Left lung (tissue), 10 donors: ENCODE results near the gene SRP68. TPM values are rescaled to one million over a fixed set of nuclear protein-coding genes. Genes with fewer than 3 reads are reported as not detected.

Source experiments
- ATAC-seq: fragments of 200-7000 bp; cut with Tn5 transposase; one replicate; pipeline ENCODE4 v1.9.1; 2020; ENCODE audit warnings: moderate library complexity
- DNase-seq, 4 donors: peaks; one replicate each; pipeline ENCODE4 v3.0.0-alpha.2; 2013 to 2020
- H3K27ac ChIP-seq, 2 donors: fragments of 200-600 bp; sonication (generic) in 1 of 2; one replicate each; pipeline versions ENCODE4 v1.5.0 to v1.8.0; 2020 to 2021
- H3K27me3 ChIP-seq, 2 donors: fragments of 200-600 bp; sonication (generic) in 1 of 2; one replicate each; pipeline versions ENCODE4 v1.5.0 to v1.8.0; 2020 to 2021
- H3K36me3 ChIP-seq, 2 donors: fragments of 200-600 bp; sonication (generic) in 1 of 2; one replicate each; pipeline versions ENCODE4 v1.5.0 to v1.8.0; 2020 to 2021
- H3K4me1 ChIP-seq, 2 donors: fragments of 200-600 bp; one replicate each; pipeline ENCODE4 v1.8.0; 2021
- H3K4me3 ChIP-seq, 2 donors: fragments of 200-600 bp; sonication (generic) in 1 of 2; one replicate each; pipeline versions ENCODE4 v1.5.0 to v1.8.0; 2020 to 2021; ENCODE audit warnings: mild to moderate bottlenecking in 1 of 2
- H3K9me3 ChIP-seq, 2 donors: fragments of 200-600 bp; sonication (generic) in 1 of 2; one replicate each; pipeline versions ENCODE4 v1.5.0 to v1.8.0; 2020 to 2021
- CTCF ChIP-seq, 2 donors: fragments of 200-600 bp; sonication (generic) in 1 of 2; IDR thresholded peaks; one replicate each; pipeline versions ENCODE4 v1.5.0 to v1.8.0; 2021; ENCODE audit warnings: antibody characterized with exemption in 2 of 2
- intact Hi-C, 2 donors: fragments of 100-400 bp; cut with DNase I; formaldehyde crosslinking; loops; one replicate each; pipeline versions ENCODE4 v1.11.2 to v1.14.2; 2022
- polyA plus RNA-seq, 6 donors: library from polyadenylated mRNA; unstranded; fragments of 120-200 nt; gene quantifications; one replicate each; pipeline ENCODE4 v1.2.1, GENCODE V29; 2013; ENCODE audit not compliant: insufficient read length in 6 of 6
- total RNA-seq, 2 donors: library from RNA; stranded (reverse); fragmentation: NEBNext Ultra II Directional; extraction: Animal tissue kit (Norgen Biotek cat#: 25700); gene quantifications; one replicate each; pipeline ENCODE4 v1.2.1, GENCODE V29; 2021
- donor health status: DM: no; HTN: yes; CAD: no.
- donor health status: DM: no; HTN: no; CAD: no.

Gene SRP68
- total and polyA plus RNA-seq, 8 donors = 61.0 to 104 (median 97.8) TPM

DNA sequence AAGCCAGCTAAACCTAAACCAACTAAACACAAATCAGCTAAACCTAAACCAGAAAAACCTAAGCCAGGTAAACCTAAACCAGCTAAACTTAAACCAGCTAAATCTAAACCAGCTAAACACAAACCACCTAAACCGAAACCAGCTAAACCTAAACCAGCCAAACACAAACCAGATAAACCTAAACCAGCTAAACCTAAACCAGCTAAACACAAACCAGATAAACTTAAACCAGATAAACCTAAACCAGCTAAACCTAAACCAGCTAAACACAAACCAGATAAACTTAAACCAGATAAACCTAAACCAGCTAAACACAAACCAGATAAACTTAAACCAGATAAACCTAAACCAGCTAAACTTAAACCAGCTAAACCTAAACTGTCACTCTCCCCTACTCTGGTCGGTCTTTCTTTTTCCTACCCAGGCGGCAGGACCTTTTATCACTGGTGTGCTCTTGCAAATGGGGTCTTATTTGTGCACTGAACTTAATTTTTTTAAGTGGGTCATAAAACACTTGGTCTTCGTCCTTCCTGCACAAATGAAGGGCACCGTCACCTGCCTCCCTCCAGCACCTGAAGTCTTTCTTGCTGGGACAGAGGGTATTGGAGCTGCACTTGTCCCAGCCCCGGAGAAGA, 52.4 kb downstream of the SRP68 start:
- ATAC-seq = no peak
- Histone ChIP-seq H3K9me3 (no peaks in the 10 kb centered on the region), H3K27me3 (peaks cover 0 to 14% of the 10 kb centered on the region in 2 donors), H3K4me1 (no peaks in the 10 kb centered on the region), H3K36me3 (peaks cover 0 to 26% of the 10 kb centered on the region in 2 donors), H3K27ac (no peak overlapping the region), H3K4me3 (no peak overlapping the region)
- intact Hi-C loops = no loop called here
- TF ChIP-seq CTCF (IDR thresholded peaks at IDR 0.05) = no peak
- no peak for DNase-seq

DNA sequence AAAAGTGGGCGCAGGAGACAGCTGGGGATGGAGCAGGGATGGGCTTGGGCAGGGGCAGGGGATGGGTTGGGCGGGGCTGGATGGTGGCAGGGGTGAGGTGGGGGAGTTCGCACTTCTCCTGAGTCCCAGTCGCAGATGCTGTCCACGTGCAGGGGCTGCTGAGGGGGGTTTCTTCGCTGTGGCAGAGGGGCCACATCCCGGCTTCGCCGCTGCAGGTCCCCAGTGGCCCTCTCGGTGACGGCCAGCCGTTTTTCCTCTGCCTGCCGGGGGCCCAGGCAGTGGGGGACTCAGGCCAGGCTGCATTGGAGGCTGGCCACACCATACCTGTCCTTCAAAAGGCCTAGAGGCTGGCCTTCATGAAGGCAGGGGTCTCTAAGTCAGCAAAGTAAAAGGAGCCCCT, 53.5 kb downstream of the SRP68 start:
- H3K9me3 ChIP-seq = no peaks in the 10 kb centered on the region
- no peak overlapping the region for H3K27ac ChIP-seq
- peaks cover 0 to 14% of the 10 kb centered on the region in 2 donors for H3K27me3 ChIP-seq
- ATAC-seq (no peak), DNase-seq (no peak)
- no peak for TF ChIP-seq CTCF (IDR thresholded peaks at IDR 0.05)
- intact Hi-C loops = no loop called here
- H3K4me3 ChIP-seq = no peak overlapping the region
- H3K4me1 ChIP-seq = peaks cover 0 to 3% of the 10 kb centered on the region in 2 donors
- peaks cover 0 to 27% of the 10 kb centered on the region in 2 donors for H3K36me3 ChIP-seq

- Histone ChIP-seq H3K4me3 (no peak overlapping the region), H3K9me3 (no peaks in the 10 kb centered on the region), H3K27ac (no peak overlapping the region), H3K4me1 (peaks cover 0 to 3% of the 10 kb centered on the region in 2 donors), H3K36me3 (peaks cover 0 to 27% of the 10 kb centered on the region in 2 donors), H3K27me3 (peaks cover 0 to 14% of the 10 kb centered on the region in 2 donors)
- TF ChIP-seq CTCF (IDR thresholded peaks at IDR 0.05) = no peak
- ATAC-seq = no peak
- intact Hi-C loops = no loop called here
- DNase-seq = no peak
Measured at GRCh38 chr17:76018340-76018680, 54.0 kb downstream of the SRP68 start.

GRCh38 chr17:76017481-76018339, 54.6 kb downstream of the SRP68 start:
- H3K9me3 ChIP-seq = no peaks in the 10 kb centered on the region

More at GRCh38 chr17:76017481-76018339, 54.6 kb downstream of the SRP68 start:
- H3K27me3 ChIP-seq = peaks cover 0 to 14% of the 10 kb centered on the region in 2 donors
- H3K36me3 ChIP-seq = peaks cover 0 to 21% of the 10 kb centered on the region in 2 donors
- no peak overlapping the region for H3K27ac ChIP-seq
- H3K4me1 ChIP-seq = peaks cover 0 to 3% of the 10 kb centered on the region in 2 donors
- DNase-seq (no peak), ATAC-seq (no peak)
- intact Hi-C loops = no loop called here
- TF ChIP-seq CTCF (IDR thresholded peaks at IDR 0.05) = no peak
- H3K4me3 ChIP-seq = no peak overlapping the region
